Upper lobe of left lung (tissue), 6 donors: ENCODE results near the gene C2orf74. TPM values are rescaled to one million over a fixed set of nuclear protein-coding genes. Genes with fewer than 3 reads are reported as not detected.

Source experiments
- ATAC-seq, 2 donors: fragments of 200-7000 bp; cut with Tn5 transposase; one replicate each; pipeline ENCODE4 v1.9.1; 2022; ENCODE audit warnings: mild to moderate bottlenecking in 2 of 2, moderate library complexity in 2 of 2; ENCODE audit not compliant: low FRiP score in 2 of 2
- DNase-seq, 2 donors: peaks; one replicate each; pipeline ENCODE4 v3.0.0-alpha.2; 2019 to 2020
- H3K27ac ChIP-seq, 4 donors: fragments of 200-600 bp; sonication (generic); one replicate each; pipeline ENCODE4 v1.5.1; 2016 to 2019
- H3K27me3 ChIP-seq, 4 donors: fragments of 200-600 bp; sonication (generic); one replicate each; pipeline ENCODE4 v1.5.1; 2017 to 2019
- H3K36me3 ChIP-seq, 4 donors: fragments of 200-600 bp; sonication (generic); one replicate each; pipeline ENCODE4 v1.5.1; 2016 to 2019
- H3K4me1 ChIP-seq, 4 donors: fragments of 200-600 bp; sonication (generic); one replicate each; pipeline ENCODE4 v1.5.1; 2018 to 2019
- H3K4me3 ChIP-seq, 4 donors: fragments of 200-600 bp; sonication (generic); one replicate each; pipeline ENCODE4 v1.5.1; 2017 to 2019; ENCODE audit warnings: mild to moderate bottlenecking in 2 of 4, moderate library complexity in 1 of 4
- H3K9me3 ChIP-seq, 4 donors: fragments of 200-600 bp; sonication (generic); one replicate each; pipeline ENCODE4 v1.5.1; 2018 to 2019
- EP300 ChIP-seq, 4 donors: sonication (generic); formaldehyde crosslinking; IDR thresholded peaks; one replicate each; pipeline ENCODE4 v1.5.1; 2017; ENCODE audit warnings: antibody characterized with exemption in 4 of 4, control low read depth in 2 of 4
- POLR2A ChIP-seq, 4 donors: fragments of 450-650 bp; IDR thresholded peaks; one replicate each; pipeline ENCODE4 v1.5.1; 2016 to 2017; ENCODE audit warnings: antibody characterized with exemption in 4 of 4, mild to moderate bottlenecking in 2 of 4
- POLR2AphosphoS5 ChIP-seq, 2 donors: sonication (generic); formaldehyde crosslinking; IDR thresholded peaks; one replicate each; pipeline ENCODE4 v1.5.1; 2017; ENCODE audit warnings: antibody characterized with exemption in 2 of 2
- WGBS, 2 donors: methylation state at CpG; one replicate each; pipeline ENCODE4 v1.1.5; 2017 to 2018; 5-methylcytosine and 5-hydroxymethylcytosine counted together
- total RNA-seq, 6 donors: library from RNA; depleted of rRNA in 4 of 6; stranded (reverse); fragments of >200 nt in 4 of 6; gene quantifications; one replicate each; pipeline versions ENCODE4 v1.1.0 to v1.2.1, GENCODE V29; 2016 to 2021
- TF ChIP-seq, protein P1 (sequence below), 6 experiments: fragments of 450-650 bp in 4 of 6; fragments of 200-600 bp in 2 of 6; sonication (generic) in 2 of 6; IDR thresholded peaks; one replicate each; pipeline ENCODE4 v1.5.1; 2016 to 2019; ENCODE audit warnings: antibody characterized with exemption in 6 of 6
- donor health status: DM: no; HTN: no; CAD: no; lungs with moderate emphysema.
- donor health status: DM: no; HTN: yes; CAD: no; lungs with severe emphysema.

Gene C2orf74
- total RNA-seq, 6 donors from 2014 or later, result 11.9 to 20.7 (median 16.6) TPM

- ATAC-seq, result peak; percentile 2 to 47
- 18 to 34% methylated on average over 20 to 39 of the region's 45 CpGs for WGBS, 2 donors
- H3K9me3 ChIP-seq, result no peaks in the 10 kb centered on the region
- peak overlapping the region; percentile 96 to 100 (median 98) for H3K27ac ChIP-seq
- H3K27me3 ChIP-seq, result no peaks in the 10 kb centered on the region
- H3K4me3 ChIP-seq, result peak overlapping the region; percentile 56 to 86 (median 66)
- peak; percentile 29 to 89 for DNase-seq
- H3K36me3 ChIP-seq, result peaks cover 3 to 26% (median 16%) of the 10 kb centered on the region in 4 donors
- TF ChIP-seq POLR2AphosphoS5 (IDR thresholded peaks at IDR 0.05), result no peak
- no peak for TF ChIP-seq POLR2A (IDR thresholded peaks at IDR 0.05)
- no peak for TF ChIP-seq EP300 (IDR thresholded peaks at IDR 0.05)
- TF ChIP-seq, protein P1, sequence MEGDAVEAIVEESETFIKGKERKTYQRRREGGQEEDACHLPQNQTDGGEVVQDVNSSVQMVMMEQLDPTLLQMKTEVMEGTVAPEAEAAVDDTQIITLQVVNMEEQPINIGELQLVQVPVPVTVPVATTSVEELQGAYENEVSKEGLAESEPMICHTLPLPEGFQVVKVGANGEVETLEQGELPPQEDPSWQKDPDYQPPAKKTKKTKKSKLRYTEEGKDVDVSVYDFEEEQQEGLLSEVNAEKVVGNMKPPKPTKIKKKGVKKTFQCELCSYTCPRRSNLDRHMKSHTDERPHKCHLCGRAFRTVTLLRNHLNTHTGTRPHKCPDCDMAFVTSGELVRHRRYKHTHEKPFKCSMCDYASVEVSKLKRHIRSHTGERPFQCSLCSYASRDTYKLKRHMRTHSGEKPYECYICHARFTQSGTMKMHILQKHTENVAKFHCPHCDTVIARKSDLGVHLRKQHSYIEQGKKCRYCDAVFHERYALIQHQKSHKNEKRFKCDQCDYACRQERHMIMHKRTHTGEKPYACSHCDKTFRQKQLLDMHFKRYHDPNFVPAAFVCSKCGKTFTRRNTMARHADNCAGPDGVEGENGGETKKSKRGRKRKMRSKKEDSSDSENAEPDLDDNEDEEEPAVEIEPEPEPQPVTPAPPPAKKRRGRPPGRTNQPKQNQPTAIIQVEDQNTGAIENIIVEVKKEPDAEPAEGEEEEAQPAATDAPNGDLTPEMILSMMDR (IDR thresholded peaks at IDR 0.05), result no peak
- H3K4me1 ChIP-seq, result peaks cover 38 to 48% (median 44%) of the 10 kb centered on the region in 4 donors
Observed at GRCh38 chr2:61177727-61178549, 15.9 kb downstream of the C2orf74 start.

DNA sequence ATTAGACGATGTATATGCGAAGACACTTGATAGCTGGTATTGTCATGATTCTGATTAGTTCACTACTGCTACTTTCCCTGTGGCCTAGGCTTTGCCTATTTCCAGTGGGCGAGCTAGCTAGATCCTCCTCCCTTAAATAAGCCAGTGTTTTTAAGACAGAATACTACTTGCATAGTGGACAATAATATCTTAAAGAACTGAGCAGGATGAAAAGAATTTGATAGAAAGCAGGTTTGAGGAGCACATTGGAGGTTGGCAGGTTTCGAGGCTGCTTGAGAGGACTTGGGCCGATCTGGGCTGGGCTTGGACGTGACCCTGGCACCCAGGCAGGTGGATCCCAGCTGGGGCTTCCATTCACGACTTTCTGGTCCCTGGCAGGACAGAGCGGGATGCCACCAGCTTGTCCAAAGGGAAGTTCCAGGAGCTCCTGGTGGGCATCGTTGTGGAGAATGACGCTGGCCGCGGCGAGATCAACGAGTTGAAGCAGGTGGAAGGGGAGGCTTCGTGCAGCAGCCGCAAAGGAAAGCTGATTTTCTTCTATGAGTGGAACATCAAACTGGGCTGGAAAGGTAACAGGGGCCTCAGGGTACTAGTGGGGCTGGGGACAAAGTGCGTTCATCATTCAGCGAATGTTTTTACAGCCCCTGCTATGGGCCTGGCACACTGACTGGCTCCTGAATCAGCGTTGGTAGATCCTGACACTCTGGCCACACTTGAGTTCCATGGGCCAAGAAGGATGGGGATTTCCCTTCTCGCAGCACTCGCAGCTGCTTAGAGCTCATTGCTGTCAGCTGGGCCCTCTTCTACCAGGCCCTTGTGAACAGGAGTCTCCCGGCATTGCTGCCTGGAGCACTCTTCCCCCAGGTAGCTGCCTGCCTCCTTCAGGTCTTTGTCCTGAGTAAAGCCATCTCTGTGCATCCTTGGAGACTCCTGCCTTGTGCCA, 16.9 kb downstream of the C2orf74 start:
- no peaks in the 10 kb centered on the region for H3K9me3 ChIP-seq
- DNase-seq (peak; percentile 71 to 86), ATAC-seq (no peak)
- peaks cover 38 to 48% (median 44%) of the 10 kb centered on the region in 4 donors for H3K4me1 ChIP-seq
- WGBS, 2 donors, result 77 to 82% methylated on average over 22 of the region's 22 CpGs
- peak overlapping the region in 3 of 4 donors; percentile 56 to 86 (median 69) for H3K4me3 ChIP-seq
- TF ChIP-seq POLR2AphosphoS5 (IDR thresholded peaks at IDR 0.05), result no peak
- TF ChIP-seq, protein P1 (IDR thresholded peaks at IDR 0.05), result no peak
- no peak for TF ChIP-seq POLR2A (IDR thresholded peaks at IDR 0.05)
- no peak for TF ChIP-seq EP300 (IDR thresholded peaks at IDR 0.05)
- peaks cover 8 to 35% (median 25%) of the 10 kb centered on the region in 4 donors for H3K36me3 ChIP-seq
- H3K27ac ChIP-seq, result peak overlapping the region in 3 of 4 donors; percentile 97 to 100 (median 99)
- H3K27me3 ChIP-seq, result no peaks in the 10 kb centered on the region

DNA sequence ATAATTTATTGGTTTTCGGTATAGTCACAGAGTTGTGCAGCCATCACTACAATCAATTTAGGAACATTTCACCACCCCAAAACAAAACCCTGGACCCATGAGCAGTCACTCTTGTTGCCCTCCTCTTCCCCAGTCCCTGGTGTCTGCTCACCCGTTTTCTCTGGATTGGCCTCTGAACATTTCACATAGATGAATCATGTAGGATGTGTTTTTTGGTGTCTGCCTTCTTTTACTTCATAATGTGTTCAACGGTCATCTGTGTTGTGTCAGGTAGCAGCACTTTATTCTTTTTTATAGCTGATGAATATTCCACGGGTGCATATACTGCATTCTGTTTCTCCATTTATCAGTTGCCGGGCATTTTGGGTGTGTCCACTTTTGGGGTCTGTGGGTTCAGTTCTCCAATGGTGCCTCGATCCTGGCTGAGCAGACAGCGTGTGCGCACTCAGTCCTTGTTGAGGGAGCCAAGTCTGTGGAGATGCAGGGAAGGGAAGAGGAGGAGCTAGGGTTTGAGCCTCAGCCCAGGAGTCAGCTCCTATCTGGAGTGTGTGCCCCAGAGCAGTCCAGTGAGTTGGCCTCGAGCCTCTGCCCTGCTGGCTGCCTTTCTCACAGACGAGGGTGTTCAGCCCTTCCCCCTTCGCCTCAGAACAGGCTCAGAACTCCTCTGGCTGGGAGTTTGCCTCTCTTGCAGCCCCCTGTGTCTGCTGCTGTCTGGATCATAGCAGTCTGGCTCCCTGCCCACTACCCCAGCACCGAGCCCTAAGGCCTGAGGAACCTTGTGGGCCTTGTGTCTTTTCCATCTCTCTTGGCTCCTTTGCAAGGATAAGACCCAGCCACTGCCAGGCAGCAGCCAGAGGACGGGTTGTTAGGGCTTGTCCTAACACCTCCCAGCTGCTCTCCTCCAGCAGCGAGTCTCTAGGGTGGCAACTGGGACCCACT, 18.0 kb downstream of the C2orf74 start:
- no peak for TF ChIP-seq POLR2A (IDR thresholded peaks at IDR 0.05)
- TF ChIP-seq, protein P1 (IDR thresholded peaks at IDR 0.05), result no peak
- no peak for TF ChIP-seq POLR2AphosphoS5 (IDR thresholded peaks at IDR 0.05)
- no peak for TF ChIP-seq EP300 (IDR thresholded peaks at IDR 0.05)
- Histone ChIP-seq H3K4me1 (peaks cover 38 to 48% (median 44%) of the 10 kb centered on the region in 4 donors), H3K36me3 (peaks cover 13 to 46% (median 34%) of the 10 kb centered on the region in 4 donors), H3K27me3 (no peaks in the 10 kb centered on the region), H3K27ac (peak overlapping the region in 3 of 4 donors; percentile 37 to 100 (median 49)), H3K4me3 (peak overlapping the region in 1 of 4 donors; percentile 14), H3K9me3 (no peaks in the 10 kb centered on the region)
- peak in 1 of 2 donors; percentile 33 for DNase-seq
- WGBS, 2 donors, result 60 to 64% methylated on average over 11 to 14 of the region's 14 CpGs
- ATAC-seq, result peak; percentile 1 to 24

- WGBS, 2 donors, result 90 to 93% methylated on average over 6 of the region's 6 CpGs
- H3K27me3 ChIP-seq, result no peaks in the 10 kb centered on the region
- DNase-seq (no peak), ATAC-seq (no peak)
- peaks cover 20 to 53% (median 41%) of the 10 kb centered on the region in 4 donors for H3K36me3 ChIP-seq
- peak overlapping the region in 3 of 4 donors; percentile 37 to 100 (median 49) for H3K27ac ChIP-seq
- peak overlapping the region in 1 of 4 donors; percentile 12 for H3K4me3 ChIP-seq
- no peaks in the 10 kb centered on the region for H3K9me3 ChIP-seq
- TF ChIP-seq, protein P1 (IDR thresholded peaks at IDR 0.05), result no peak
- TF ChIP-seq POLR2A (IDR thresholded peaks at IDR 0.05), result no peak
- no peak for TF ChIP-seq EP300 (IDR thresholded peaks at IDR 0.05)
- no peak for TF ChIP-seq POLR2AphosphoS5 (IDR thresholded peaks at IDR 0.05)
- H3K4me1 ChIP-seq, result peaks cover 38 to 48% (median 44%) of the 10 kb centered on the region in 4 donors
Observed at GRCh38 chr2:61180686-61181085, 18.7 kb downstream of the C2orf74 start.
